Measurements from ENCODE around the gene ARID3C.
A peak's percentile ranks its signal among the peaks of the same experiment; 100 is the strongest.

The ARID3C gene

GRCh38 chr9:34627716-34628655 is 880 bp downstream of the ARID3C start:
- no peak for DNase-seq

- DNase-seq = no peak
These were observed 3.7 kb downstream of the ARID3C start for GRCh38 chr9:34625186-34625486.

- no peak for DNase-seq
These were observed 4.2 kb downstream of the ARID3C start for GRCh38 chr9:34624475-34625185.

GRCh38 chr9:34623374-34624235 is 5.3 kb downstream of the ARID3C start:
- no peak for DNase-seq

GRCh38 chr9:34620061-34620994 is 8.5 kb downstream of the ARID3C start, which contains the start of gene DCTN3:
TSS of gene DCTN3 (minus strand) at chr9:34620495. CDS start at chr9:34620464, 31 bp downstream.
- peak; percentile 96 to 98 (median 97) for DNase-seq

GRCh38 chr9:34615132-34615531 is 13.7 kb downstream of the ARID3C start:
- DNase-seq = no peak

GRCh38 chr9:34612788-34613390 is 16.0 kb downstream of the ARID3C start:
- DNase-seq = peak; percentile 90 to 93 (median 93)

- peak; percentile 94 to 99 (median 98) for DNase-seq
These were observed 16.8 kb downstream of the ARID3C start, which contains the start of gene RPP25L for GRCh38 chr9:34611811-34612787. TSS of gene RPP25L (minus strand) at chr9:34612097. CDS start at chr9:34611296, 801 bp downstream.

GRCh38 chr9:34611251-34611810 is 17.5 kb downstream of the ARID3C start:
- DNase-seq = no peak

- no peak for DNase-seq
These were observed 18.2 kb downstream of the ARID3C start for GRCh38 chr9:34610434-34611206.

- no peak for DNase-seq
These were observed 21.5 kb downstream of the ARID3C start for GRCh38 chr9:34607331-34607730.

GRCh38 chr9:34606905-34607304 is 22.0 kb downstream of the ARID3C start:
- no peak for DNase-seq

- no peak for DNase-seq
These were observed 22.7 kb downstream of the ARID3C start for GRCh38 chr9:34606190-34606589.

- peak; percentile 81 to 86 (median 84) for DNase-seq
These were observed 25.1 kb downstream of the ARID3C start for GRCh38 chr9:34603610-34604231.

GRCh38 chr9:34601937-34602573 is 26.8 kb downstream of the ARID3C start:
- no peak for DNase-seq

- DNase-seq = no peak
These were observed 28.0 kb downstream of the ARID3C start for GRCh38 chr9:34600908-34601307.

GRCh38 chr9:34599546-34599945 is 29.3 kb downstream of the ARID3C start:
- DNase-seq = no peak

GRCh38 chr9:34594177-34594576 is 34.7 kb downstream of the ARID3C start:
- DNase-seq = no peak
